Ascending aorta (tissue), 2 donors: ENCODE results near the gene KIRREL3. TPM values are rescaled to one million over a fixed set of nuclear protein-coding genes. Genes with fewer than 3 reads are reported as not detected.

Experiments
- DNase-seq, 2 donors: peaks; one replicate each; pipeline ENCODE4 v3.0.0-alpha.2; 2019; ENCODE audit warnings: low spot score in 2 of 2
- H3K27ac ChIP-seq, 2 donors: fragments of 200-600 bp; sonication (generic); one replicate each; pipeline ENCODE4 v1.5.1; 2016 to 2017; ENCODE audit warnings: mild to moderate bottlenecking in 1 of 2
- H3K27me3 ChIP-seq: fragments of 200-600 bp; sonication (generic); one replicate; pipeline ENCODE4 v1.5.1; 2017
- H3K36me3 ChIP-seq, 2 donors: fragments of 200-600 bp; sonication (generic); one replicate each; pipeline ENCODE4 v1.5.1; 2016
- H3K4me1 ChIP-seq, 2 donors: fragments of 200-600 bp; sonication (generic); one replicate each; pipeline ENCODE4 v1.5.1; 2016 to 2017; ENCODE audit warnings: mild to moderate bottlenecking in 1 of 2
- H3K4me3 ChIP-seq, 2 donors: fragments of 200-600 bp; sonication (generic); one replicate each; pipeline ENCODE4 v1.5.1; 2016 to 2017; ENCODE audit warnings: mild to moderate bottlenecking in 1 of 2
- H3K9me3 ChIP-seq, 2 donors: fragments of 200-600 bp; sonication (generic); one replicate each; pipeline ENCODE4 v1.5.1; 2016
- CTCF ChIP-seq, 3 experiments: fragments of 200-600 bp in 2 of 3; fragments of 450-650 bp in 1 of 3; sonication (generic) in 2 of 3; IDR thresholded peaks; one replicate each; pipeline ENCODE4 v1.5.1; 2016 to 2019; ENCODE audit warnings: antibody characterized with exemption in 3 of 3, mild to moderate bottlenecking in 1 of 3, moderate library complexity in 1 of 3
- intact Hi-C: fragments of 100-400 bp; cut with DNase I; formaldehyde crosslinking; loops from one replicate; pipeline ENCODE4 v1.15.1; 2023
- total RNA-seq: library from RNA; depleted of rRNA; stranded (reverse); fragments of >200 nt; gene quantifications from one replicate; pipeline ENCODE4 v1.1.0, GENCODE V29; 2016

Gene KIRREL3
- total RNA-seq, 1 donor from 2014 or later: not detected

GRCh38 chr11:126857860-126858808 lies 142.4 kb downstream of the KIRREL3 start:
- Histone ChIP-seq H3K4me1 (no peaks in the 10 kb centered on the region), H3K27me3 (no peaks in the 10 kb centered on the region), H3K27ac (no peak overlapping the region), H3K9me3 (no peaks in the 10 kb centered on the region), H3K4me3 (no peak overlapping the region), H3K36me3 (no peaks in the 10 kb centered on the region)
- intact Hi-C loops: no loop called here
- peak in 1 of 2 donors; percentile 52 for DNase-seq
- no peak for TF ChIP-seq CTCF (IDR thresholded peaks at IDR 0.05)

GRCh38 chr11:126855536-126855935 lies 145.0 kb downstream of the KIRREL3 start:
- TF ChIP-seq CTCF (IDR thresholded peaks at IDR 0.05): no peak
- intact Hi-C loops: no loop called here
- H3K36me3 ChIP-seq: no peaks in the 10 kb centered on the region

GRCh38 chr11:126853732-126854131 lies 146.8 kb downstream of the KIRREL3 start:
- no peak for TF ChIP-seq CTCF (IDR thresholded peaks at IDR 0.05)
- Histone ChIP-seq H3K4me1 (no peaks in the 10 kb centered on the region), H3K4me3 (no peak overlapping the region), H3K9me3 (no peaks in the 10 kb centered on the region), H3K27ac (no peak overlapping the region), H3K36me3 (no peaks in the 10 kb centered on the region), H3K27me3 (no peaks in the 10 kb centered on the region)
- intact Hi-C loops: no loop called here
- no peak for DNase-seq

More at GRCh38 chr11:126855536-126855935, 145.0 kb downstream of the KIRREL3 start:
- DNase-seq: no peak
- no peak overlapping the region for H3K4me3 ChIP-seq
- H3K9me3 ChIP-seq: no peaks in the 10 kb centered on the region
- no peak overlapping the region for H3K27ac ChIP-seq
- no peaks in the 10 kb centered on the region for H3K4me1 ChIP-seq
- no peaks in the 10 kb centered on the region for H3K27me3 ChIP-seq

GRCh38 chr11:126844789-126845188 lies 155.8 kb downstream of the KIRREL3 start:
- Histone ChIP-seq H3K9me3 (no peaks in the 10 kb centered on the region), H3K27me3 (no peaks in the 10 kb centered on the region), H3K4me3 (no peak overlapping the region), H3K36me3 (no peaks in the 10 kb centered on the region), H3K4me1 (no peaks in the 10 kb centered on the region), H3K27ac (no peak overlapping the region)
- no peak for TF ChIP-seq CTCF (IDR thresholded peaks at IDR 0.05)
- no peak for DNase-seq
- intact Hi-C loops: no loop called here

GRCh38 chr11:126843096-126843495 lies 157.5 kb downstream of the KIRREL3 start:
- H3K27ac ChIP-seq: no peak overlapping the region
- H3K4me1 ChIP-seq: no peaks in the 10 kb centered on the region
- no peaks in the 10 kb centered on the region for H3K36me3 ChIP-seq
- H3K27me3 ChIP-seq: no peaks in the 10 kb centered on the region
- H3K4me3 ChIP-seq: no peak overlapping the region
- H3K9me3 ChIP-seq: no peaks in the 10 kb centered on the region
- intact Hi-C loops: no loop called here
- no peak for TF ChIP-seq CTCF (IDR thresholded peaks at IDR 0.05)
- DNase-seq: no peak
